HG03442 (cell line): ENCODE data around the gene PRADC1.
"Not testable (repeated sequence)": the region's sequence is repeated elsewhere in the genome, so short reads cannot be mapped to it uniquely, and the experiment has no call there.

Experiments
- ATAC-seq: cut with Tn5 transposase; IDR thresholded peaks from one replicate; pipeline ENCODE4 v1.9.1; 2021; ENCODE audit warnings: mild to moderate bottlenecking, moderate library complexity; ENCODE audit not compliant: unreplicated experiment

PRADC1 gene

GRCh38 chr2:73233154-73233931 lies at the start of gene PRADC1:
Gene PRADC1 (minus strand): TSS chr2:73233239. CDS start chr2:73233160, 79 bp downstream.
- peak; percentile 89 for ATAC-seq

- ATAC-seq: no peak
Measured at GRCh38 chr2:73281244-73281643, 48.2 kb upstream of the PRADC1 start.

- no peak for ATAC-seq
Measured at GRCh38 chr2:73279852-73280251, 46.8 kb upstream of the PRADC1 start.

- ATAC-seq: no peak
Measured at GRCh38 chr2:73272270-73272669, 39.2 kb upstream of the PRADC1 start.

- ATAC-seq: no peak
Measured at GRCh38 chr2:73269686-73270465, 36.8 kb upstream of the PRADC1 start.

GRCh38 chr2:73268830-73269685 lies 36.0 kb upstream of the PRADC1 start:
- ATAC-seq: peak; percentile 65

GRCh38 chr2:73268366-73268829 lies 35.4 kb upstream of the PRADC1 start:
- ATAC-seq: no peak

GRCh38 chr2:73267008-73267407 lies 34.0 kb upstream of the PRADC1 start:
- ATAC-seq: no peak

- ATAC-seq: no peak
Measured at GRCh38 chr2:73266061-73266901, 33.2 kb upstream of the PRADC1 start.

GRCh38 chr2:73265298-73266060 lies 32.4 kb upstream of the PRADC1 start:
- no peak for ATAC-seq

- ATAC-seq: no peak
Measured at GRCh38 chr2:73264783-73265182, 31.7 kb upstream of the PRADC1 start.

GRCh38 chr2:73264332-73264606 lies 31.2 kb upstream of the PRADC1 start:
- ATAC-seq: no peak

- no peak for ATAC-seq
Measured at GRCh38 chr2:73263540-73264331, 30.7 kb upstream of the PRADC1 start.

- not testable (repeated sequence) for ATAC-seq
Measured at GRCh38 chr2:73262691-73263429, 29.8 kb upstream of the PRADC1 start.

- ATAC-seq: no peak
Measured at GRCh38 chr2:73262108-73262651, 29.1 kb upstream of the PRADC1 start.

- ATAC-seq: no peak
Measured at GRCh38 chr2:73260338-73260984, 27.4 kb upstream of the PRADC1 start.

GRCh38 chr2:73259704-73260337 lies 26.8 kb upstream of the PRADC1 start:
- no peak for ATAC-seq
